ENCODE results near the gene OR4D5. TPM values are rescaled to one million over a fixed set of nuclear protein-coding genes. Genes with fewer than 3 reads are reported as not detected.

OR4D5 gene
- total RNA-seq (2014; rRNA removed; shearing (Covaris generic)): not detected in 2 replicates

GRCh38 chr11:123939317-123939716, at the start of gene OR4D5:
OR4D5 (plus strand) TSS chr11:123939617; CDS start chr11:123939617, 0 bp downstream.
- DNase-seq (ENCODE audit: low read depth): no peak

DNA sequence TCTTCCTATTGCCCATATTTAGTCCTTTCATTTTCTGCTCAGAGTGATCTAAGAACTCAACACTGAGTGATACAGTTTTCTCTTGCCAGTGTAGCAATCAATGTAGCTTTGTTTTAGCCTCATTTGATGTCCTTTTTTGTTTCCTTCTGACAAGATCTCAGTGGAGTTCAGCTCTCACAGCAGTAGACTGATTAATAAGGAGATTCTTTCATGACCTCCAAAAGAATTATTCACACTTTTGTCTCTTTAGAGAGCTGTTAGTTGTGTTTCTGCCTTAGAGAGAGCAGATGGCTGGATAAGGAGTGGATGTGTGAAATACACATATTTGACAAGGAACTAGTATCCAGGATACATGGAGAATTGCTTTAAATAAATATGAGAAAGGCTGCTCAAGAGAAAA, 47.4 kb upstream of the OR4D5 start:
- DNase-seq (ENCODE audit: low read depth): no peak

GRCh38 chr11:123899792-123900191, 39.6 kb upstream of the OR4D5 start:
- no peak for DNase-seq (ENCODE audit: low read depth)

DNA sequence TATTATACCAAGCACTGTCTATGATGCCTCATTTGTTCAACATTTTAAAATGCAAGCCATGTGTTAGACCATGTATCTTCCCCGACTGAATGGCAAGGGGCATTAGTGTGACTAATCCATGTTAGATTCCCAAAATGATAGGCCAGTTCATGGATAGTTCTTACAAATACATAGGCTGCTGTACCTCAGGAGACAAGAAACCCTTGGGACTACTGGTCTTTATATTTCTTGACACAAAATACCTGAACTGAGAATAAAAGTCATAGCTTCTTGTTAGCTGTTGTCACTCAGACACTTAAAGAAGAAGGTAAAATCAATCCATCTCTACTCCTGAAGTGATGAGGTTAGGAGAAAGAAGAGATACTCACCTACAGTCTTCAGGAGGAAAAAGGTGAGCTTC, 37.5 kb upstream of the OR4D5 start, which contains the start of gene OR8D4:
Gene OR8D4, plus strand, starts transcription at position 301 of the 400 bp plus-strand sequence. CDS start 4,265 bp downstream, outside the sequence.
- DNase-seq (ENCODE audit: low read depth): no peak

DNA sequence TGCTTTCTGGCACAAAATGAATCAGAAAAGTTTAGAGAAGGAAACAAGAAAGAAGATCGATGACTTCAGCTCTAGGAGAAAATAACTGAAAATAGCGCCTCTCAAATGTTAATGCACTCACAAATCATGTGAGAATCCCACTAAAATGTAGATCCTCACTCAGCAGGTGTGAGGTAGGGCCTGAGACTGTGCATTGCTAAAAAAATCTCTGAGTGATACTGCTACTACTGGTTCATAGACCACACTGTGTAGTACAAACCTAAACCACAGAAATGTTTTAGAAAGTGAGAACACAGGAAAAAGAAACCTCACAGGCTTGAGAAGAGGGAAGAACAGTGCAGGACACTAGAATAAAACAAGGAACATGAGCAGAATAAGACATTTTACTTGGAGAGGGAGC, 35.5 kb upstream of the OR4D5 start:
- DNase-seq (ENCODE audit: low read depth): no peak

- no peak for DNase-seq (ENCODE audit: low read depth)
These were observed 34.5 kb upstream of the OR4D5 start for GRCh38 chr11:123904932-123905331.

DNA sequence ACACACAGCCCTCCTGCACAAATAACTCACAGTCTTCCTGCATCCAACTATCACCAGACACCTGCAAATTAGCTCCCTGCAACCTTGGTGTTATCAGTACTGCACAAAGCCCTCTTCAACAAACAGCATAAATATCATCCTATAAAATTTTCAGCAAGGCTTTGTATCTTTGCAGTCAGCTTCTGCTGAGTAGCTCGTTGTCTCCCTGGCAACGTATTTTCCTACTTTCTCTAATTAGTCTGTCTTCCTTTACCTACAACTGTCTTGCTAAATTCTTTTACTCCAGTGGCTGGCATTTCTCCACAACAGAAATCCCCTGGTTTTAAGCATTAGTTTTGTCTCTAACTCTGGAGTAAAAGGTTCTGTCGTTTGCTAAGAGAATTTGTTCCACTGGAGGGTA, 33.6 kb upstream of the OR4D5 start:
- no peak for DNase-seq (ENCODE audit: low read depth)

- no peak for DNase-seq (ENCODE audit: low read depth)
These were observed 18.5 kb upstream of the OR4D5 start for GRCh38 chr11:123920943-123921342.

- DNase-seq (ENCODE audit: low read depth): no peak
These were observed 15.4 kb upstream of the OR4D5 start for GRCh38 chr11:123924027-123924426.

GRCh38 chr11:123942413-123942812, 3.0 kb downstream of the OR4D5 start:
- DNase-seq (ENCODE audit: low read depth): no peak

DNA sequence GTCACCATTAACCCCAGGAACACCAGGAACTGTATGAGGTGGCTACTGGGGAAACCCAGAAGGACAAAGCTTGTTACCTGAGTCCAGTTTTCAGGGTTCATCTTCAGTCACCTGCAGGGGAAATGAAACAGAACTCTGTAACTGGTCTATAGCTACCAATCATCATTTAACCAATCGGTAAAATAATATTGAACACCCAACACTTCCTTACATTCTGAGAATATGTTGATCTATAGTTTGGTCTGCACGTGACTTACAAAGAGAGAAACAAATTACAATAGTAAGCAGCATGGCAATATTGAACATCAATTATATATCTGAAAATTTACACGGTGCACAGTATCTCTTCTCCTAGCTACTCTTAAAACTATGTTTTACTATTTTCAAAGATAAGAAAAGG, 4.3 kb downstream of the OR4D5 start, which contains the start of gene OR6T1:
Gene OR6T1, minus strand, starts transcription at position 101 of the 400 bp plus-strand sequence. Its CDS starts 0 bp downstream, at position 101.
- DNase-seq (ENCODE audit: low read depth): no peak

DNA sequence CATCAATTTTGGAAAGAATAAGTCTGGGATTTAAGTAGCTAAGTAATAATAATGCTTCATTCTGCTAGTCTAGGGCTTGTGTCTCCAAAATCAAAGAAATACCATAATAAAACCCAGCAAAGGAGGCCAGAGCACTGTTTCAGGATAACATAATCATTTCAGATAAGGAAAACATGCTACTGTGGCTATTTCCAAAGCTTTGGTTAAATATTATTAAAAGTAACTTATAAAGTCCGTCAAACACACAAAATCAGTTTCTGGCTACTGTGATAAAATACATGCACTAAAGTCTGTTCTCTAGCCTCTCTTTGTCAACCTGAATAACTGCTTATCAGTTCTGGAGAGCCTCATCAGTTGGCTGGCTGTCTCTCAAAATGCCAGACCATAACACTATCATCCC, 5.7 kb downstream of the OR4D5 start:
- DNase-seq (ENCODE audit: low read depth): no peak

- no peak for DNase-seq (ENCODE audit: low read depth)
These were observed 17.3 kb downstream of the OR4D5 start for GRCh38 chr11:123956752-123957151.

- DNase-seq (ENCODE audit: low read depth): peak; percentile 44
These were observed 34.4 kb downstream of the OR4D5 start for GRCh38 chr11:123973816-123974215.

- DNase-seq (ENCODE audit: low read depth): no peak
These were observed 37.5 kb downstream of the OR4D5 start for GRCh38 chr11:123976770-123977560.

DNA sequence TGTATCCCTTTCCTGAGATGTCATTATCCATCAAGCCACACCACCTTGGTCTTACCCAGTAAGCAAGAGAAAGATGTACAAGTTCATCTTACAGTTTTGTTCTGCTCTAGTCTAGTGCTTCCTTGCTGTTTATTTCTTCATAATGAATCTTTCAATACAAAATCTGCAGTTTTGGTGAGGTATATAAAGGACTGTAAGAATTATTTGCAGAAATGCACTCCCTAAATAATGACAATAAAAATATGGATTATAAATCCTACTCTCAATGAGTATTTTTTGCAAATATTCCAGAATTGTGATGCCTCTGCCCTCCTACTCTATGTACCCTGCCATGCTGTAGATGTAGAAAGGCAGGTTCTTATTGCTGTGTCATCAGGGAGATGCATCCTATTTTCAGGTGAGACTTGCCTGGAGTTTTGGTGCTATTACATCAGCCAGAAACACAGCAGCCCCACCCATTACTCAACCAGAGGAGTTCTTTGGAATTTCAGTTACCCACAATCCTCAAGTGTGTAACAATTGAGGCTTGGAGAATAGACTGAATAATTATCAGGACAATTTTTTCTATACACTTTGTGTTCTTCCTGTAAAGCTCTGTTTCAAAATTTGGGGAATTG, 38.4 kb downstream of the OR4D5 start, which contains the start of gene OR10S1:
Gene OR10S1, minus strand, starts transcription at position 51 of the 617 bp plus-strand sequence. CDS start 117 bp downstream, outside the sequence.
- DNase-seq (ENCODE audit: low read depth): no peak

DNA sequence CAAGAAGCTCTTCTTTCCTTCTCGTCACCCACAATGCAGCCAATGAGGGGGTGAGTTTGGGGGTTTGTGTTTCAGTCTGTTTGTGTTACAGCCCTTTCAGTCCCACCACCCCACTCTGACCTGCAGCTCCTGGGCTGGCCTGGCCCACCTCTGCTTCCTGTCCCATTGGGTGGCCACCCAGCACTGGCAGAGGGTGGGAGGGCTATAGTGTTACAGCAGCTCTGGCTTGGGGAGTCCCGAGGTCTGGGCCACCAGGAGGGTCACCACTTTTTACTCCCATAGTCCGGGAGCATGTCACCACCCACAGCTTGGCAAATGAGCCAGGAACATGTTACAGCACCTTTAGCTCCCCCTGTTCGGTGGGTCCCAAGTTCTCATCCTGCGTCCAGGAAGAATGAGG, 39.9 kb downstream of the OR4D5 start:
- DNase-seq (ENCODE audit: low read depth): no peak

Other genes starting within 250 kb of the OR4D5 start
- gene ZNF202, start 198.0 kb upstream of the OR4D5 start, total RNA-seq (2014; rRNA removed; shearing (Covaris generic)): 4.4 and 5.7 TPM in 2 replicates
- gene OR6X1, start 185.1 kb upstream of the OR4D5 start, total RNA-seq (2014; rRNA removed; shearing (Covaris generic)): not detected in 2 replicates
- not detected in 2 replicates for gene OR6M1, start 133.3 kb upstream of the OR4D5 start, total RNA-seq (2014; rRNA removed; shearing (Covaris generic))
- gene TMEM225, start 53.9 kb upstream of the OR4D5 start, total RNA-seq (2014; rRNA removed; shearing (Covaris generic)): not detected in 2 replicates
- gene OR8D4, start 37.5 kb upstream of the OR4D5 start, total RNA-seq (2014; rRNA removed; shearing (Covaris generic)): not detected in 2 replicates
- gene OR6T1, start 4.2 kb downstream of the OR4D5 start, total RNA-seq (2014; rRNA removed; shearing (Covaris generic)): not detected in 2 replicates
- gene OR10S1, start 38.2 kb downstream of the OR4D5 start, total RNA-seq (2014; rRNA removed; shearing (Covaris generic)): not detected in 2 replicates
- gene OR10G6, start 55.5 kb downstream of the OR4D5 start, total RNA-seq (2014; rRNA removed; shearing (Covaris generic)): not detected in 2 replicates
- gene OR10G4, start 73.4 kb downstream of the OR4D5 start, total RNA-seq (2014; rRNA removed; shearing (Covaris generic)): not detected in 2 replicates
- gene OR10G9, start 83.4 kb downstream of the OR4D5 start, total RNA-seq (2014; rRNA removed; shearing (Covaris generic)): not detected in 2 replicates
- not detected in 2 replicates for gene OR10G8, start 87.2 kb downstream of the OR4D5 start, total RNA-seq (2014; rRNA removed; shearing (Covaris generic))
- gene OR10G7, start 101.7 kb downstream of the OR4D5 start, total RNA-seq (2014; rRNA removed; shearing (Covaris generic)): not detected in 2 replicates
- gene VWA5A, start 175.8 kb downstream of the OR4D5 start, total RNA-seq (2014; rRNA removed; shearing (Covaris generic)): 7.5 and 10.5 TPM in 2 replicates
- not detected in 2 replicates for gene OR10D3, start 243.7 kb downstream of the OR4D5 start, total RNA-seq (2014; rRNA removed; shearing (Covaris generic))